GM13976 (cell line): Measurements from ENCODE around the gene PCDH19.

ENCODE experiments used
- DNase-seq: peaks from one replicate; pipeline ENCODE4 v3.0.0; 2012; ENCODE audit warnings: low spot score
- CTCF ChIP-seq: IDR thresholded peaks from 2 replicates; pipeline ENCODE4 v1.5.1; 2012; ENCODE audit warnings: borderline replicate concordance, mild to moderate bottlenecking; ENCODE audit not compliant: insufficient read depth; ENCODE audit errors: extremely low read depth, missing control alignments, control extremely low read depth
- in situ Hi-C: fragments of 300-500 bp; cut with MboI; formaldehyde crosslinking; loops from one replicate; pipeline ENCODE4 v1.12.0; 2022; ENCODE audit warnings: low sequenced_read_pairs, mixed read lengths, inconsistent platforms; ENCODE audit not compliant: unreplicated experiment

Gene PCDH19

GRCh38 chrX:100350704-100351489 is 59.2 kb downstream of the PCDH19 start:
- DNase-seq: no peak
- TF ChIP-seq CTCF: no peak
- in situ Hi-C loops: no loop called here

- in situ Hi-C loops: no loop called here
- TF ChIP-seq CTCF: no peak
- DNase-seq: no peak
These were observed 60.7 kb downstream of the PCDH19 start for GRCh38 chrX:100349391-100349790.

- no peak for TF ChIP-seq CTCF
- DNase-seq: no peak
- in situ Hi-C loops: no loop called here
These were observed 68.9 kb downstream of the PCDH19 start for GRCh38 chrX:100341142-100341510.

- DNase-seq: no peak
- TF ChIP-seq CTCF: no peak
- in situ Hi-C loops: no loop called here
These were observed 69.5 kb downstream of the PCDH19 start for GRCh38 chrX:100340491-100341141.

- DNase-seq: no peak
- in situ Hi-C loops: no loop called here
- no peak for TF ChIP-seq CTCF
These were observed 81.7 kb downstream of the PCDH19 start for GRCh38 chrX:100328351-100328750.

- no peak for DNase-seq
- in situ Hi-C loops: no loop called here
- TF ChIP-seq CTCF: no peak
These were observed 90.4 kb downstream of the PCDH19 start for GRCh38 chrX:100319716-100320115.
